Ascending aorta (tissue), 2 donors: ENCODE results near the gene VEPH1. TPM values are rescaled to one million over a fixed set of nuclear protein-coding genes. Genes with fewer than 3 reads are reported as not detected.

Experiments
- DNase-seq, 2 donors: peaks; one replicate each; pipeline ENCODE4 v3.0.0-alpha.2; 2019; ENCODE audit warnings: low spot score in 2 of 2
- H3K27ac ChIP-seq, 2 donors: fragments of 200-600 bp; sonication (generic); one replicate each; pipeline ENCODE4 v1.5.1; 2016 to 2017; ENCODE audit warnings: mild to moderate bottlenecking in 1 of 2
- H3K27me3 ChIP-seq: fragments of 200-600 bp; sonication (generic); one replicate; pipeline ENCODE4 v1.5.1; 2017
- H3K36me3 ChIP-seq, 2 donors: fragments of 200-600 bp; sonication (generic); one replicate each; pipeline ENCODE4 v1.5.1; 2016
- H3K4me1 ChIP-seq, 2 donors: fragments of 200-600 bp; sonication (generic); one replicate each; pipeline ENCODE4 v1.5.1; 2016 to 2017; ENCODE audit warnings: mild to moderate bottlenecking in 1 of 2
- H3K4me3 ChIP-seq, 2 donors: fragments of 200-600 bp; sonication (generic); one replicate each; pipeline ENCODE4 v1.5.1; 2016 to 2017; ENCODE audit warnings: mild to moderate bottlenecking in 1 of 2
- H3K9me3 ChIP-seq, 2 donors: fragments of 200-600 bp; sonication (generic); one replicate each; pipeline ENCODE4 v1.5.1; 2016
- CTCF ChIP-seq, 3 experiments: fragments of 200-600 bp in 2 of 3; fragments of 450-650 bp in 1 of 3; sonication (generic) in 2 of 3; IDR thresholded peaks; one replicate each; pipeline ENCODE4 v1.5.1; 2016 to 2019; ENCODE audit warnings: antibody characterized with exemption in 3 of 3, mild to moderate bottlenecking in 1 of 3, moderate library complexity in 1 of 3
- intact Hi-C: fragments of 100-400 bp; cut with DNase I; formaldehyde crosslinking; loops from one replicate; pipeline ENCODE4 v1.15.1; 2023
- total RNA-seq: library from RNA; depleted of rRNA; stranded (reverse); fragments of >200 nt; gene quantifications from one replicate; pipeline ENCODE4 v1.1.0, GENCODE V29; 2016

Gene VEPH1
- total RNA-seq, 1 donor from 2014 or later: 2.2 TPM

DNA sequence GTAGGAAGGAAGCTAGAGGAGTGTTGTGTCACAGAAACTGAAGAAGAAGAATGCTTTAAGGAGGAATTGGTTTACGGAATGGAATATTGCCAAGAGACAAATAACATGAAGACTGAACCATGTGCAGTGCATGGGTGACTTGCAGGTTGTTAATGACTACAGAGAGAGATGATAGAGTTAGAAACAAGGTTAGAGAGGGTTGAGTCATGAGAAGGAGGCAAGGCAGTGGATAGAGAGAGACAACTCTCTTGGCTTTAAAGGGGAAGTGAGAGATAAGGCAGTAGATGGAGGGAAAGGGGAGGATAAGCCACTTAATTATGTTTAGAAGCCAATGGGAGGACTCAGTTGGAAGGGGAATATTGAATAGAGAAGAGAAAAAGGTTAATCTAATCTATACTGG is 224.0 kb downstream of the VEPH1 start:
- H3K4me3 ChIP-seq: no peak overlapping the region

DNA sequence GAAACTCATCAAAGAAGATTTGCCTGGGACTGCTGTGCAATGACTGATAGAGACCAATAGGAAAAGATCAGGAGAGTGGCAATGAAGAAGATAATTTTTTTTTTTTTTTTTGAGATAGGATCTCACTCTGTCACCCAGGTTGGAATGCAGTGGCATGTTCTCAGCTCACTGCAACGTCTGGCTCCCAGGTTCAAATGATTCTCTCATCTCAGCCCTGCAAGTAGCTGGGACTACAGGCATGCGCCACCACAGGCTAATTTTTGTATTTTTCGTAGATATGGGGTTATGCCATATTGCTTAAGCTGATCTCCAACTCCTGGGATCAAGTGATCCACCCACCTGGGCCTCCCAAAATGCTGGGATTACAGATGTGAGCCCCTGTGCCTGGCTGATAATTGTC is 226.4 kb downstream of the VEPH1 start:
- Histone ChIP-seq H3K9me3 (no peaks in the 10 kb centered on the region), H3K4me3 (no peak overlapping the region), H3K27me3 (no peaks in the 10 kb centered on the region), H3K27ac (no peak overlapping the region), H3K36me3 (no peaks in the 10 kb centered on the region), H3K4me1 (no peaks in the 10 kb centered on the region)
- DNase-seq: no peak
- intact Hi-C loops: no loop called here
- TF ChIP-seq CTCF (IDR thresholded peaks at IDR 0.05): no peak

More for the DNA sequence above, 224.0 kb downstream of the VEPH1 start:
- intact Hi-C loops: no loop called here
- Histone ChIP-seq H3K9me3 (no peaks in the 10 kb centered on the region), H3K36me3 (no peaks in the 10 kb centered on the region), H3K27ac (no peak overlapping the region), H3K27me3 (no peaks in the 10 kb centered on the region), H3K4me1 (no peaks in the 10 kb centered on the region)
- DNase-seq: no peak
- TF ChIP-seq CTCF (IDR thresholded peaks at IDR 0.05): no peak

- no peak overlapping the region for H3K4me3 ChIP-seq
- H3K27me3 ChIP-seq: no peaks in the 10 kb centered on the region
- no peak overlapping the region for H3K27ac ChIP-seq
- intact Hi-C loops: no loop called here
- H3K36me3 ChIP-seq: no peaks in the 10 kb centered on the region
- H3K9me3 ChIP-seq: no peaks in the 10 kb centered on the region
- no peak for TF ChIP-seq CTCF (IDR thresholded peaks at IDR 0.05)
- H3K4me1 ChIP-seq: no peaks in the 10 kb centered on the region
- DNase-seq: no peak
These were observed 227.4 kb downstream of the VEPH1 start for GRCh38 chr3:157275832-157276231.

- intact Hi-C loops: no loop called here
- no peak for TF ChIP-seq CTCF (IDR thresholded peaks at IDR 0.05)
- Histone ChIP-seq H3K4me3 (no peak overlapping the region), H3K27me3 (no peaks in the 10 kb centered on the region), H3K4me1 (no peaks in the 10 kb centered on the region), H3K9me3 (no peaks in the 10 kb centered on the region), H3K36me3 (no peaks in the 10 kb centered on the region), H3K27ac (no peak overlapping the region)
- no peak for DNase-seq
These were observed 228.5 kb downstream of the VEPH1 start for GRCh38 chr3:157274644-157275137.

DNA sequence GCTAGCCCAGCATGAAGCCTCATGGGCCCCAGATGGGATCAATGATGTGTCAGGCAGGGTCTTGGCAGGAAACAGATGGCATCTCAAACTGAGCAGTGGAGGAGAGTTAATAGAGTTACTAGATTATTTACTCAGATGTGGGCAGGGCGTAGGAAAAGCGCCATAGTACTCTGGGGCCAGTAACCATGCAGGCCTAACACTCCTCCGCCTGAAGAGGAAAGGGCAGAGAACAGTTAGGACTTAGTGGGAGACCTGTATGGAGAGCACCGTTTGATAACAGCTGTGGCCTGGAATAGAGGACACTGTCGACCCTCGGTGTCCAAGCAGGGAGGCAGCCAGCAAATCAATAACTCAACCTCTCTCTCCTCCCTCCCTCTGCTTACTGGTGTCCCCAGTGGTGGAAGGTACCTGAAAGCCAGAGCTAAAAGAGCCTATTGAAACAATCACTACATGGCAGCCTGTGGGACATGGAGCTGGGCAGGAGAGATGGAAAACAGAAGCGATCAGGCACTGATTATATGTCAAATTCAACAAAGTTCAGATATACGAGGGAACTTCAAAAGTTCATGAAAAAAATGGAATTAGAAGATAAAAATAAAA is 231.8 kb downstream of the VEPH1 start:
- H3K4me1 ChIP-seq: no peaks in the 10 kb centered on the region
- H3K4me3 ChIP-seq: no peak overlapping the region
- no peaks in the 10 kb centered on the region for H3K27me3 ChIP-seq
- TF ChIP-seq CTCF (IDR thresholded peaks at IDR 0.05): no peak
- no peaks in the 10 kb centered on the region for H3K9me3 ChIP-seq
- DNase-seq: no peak
- no peak overlapping the region for H3K27ac ChIP-seq
- no peaks in the 10 kb centered on the region for H3K36me3 ChIP-seq
- intact Hi-C loops: no loop called here

GRCh38 chr3:157268026-157268425 is 235.2 kb downstream of the VEPH1 start:
- Histone ChIP-seq H3K36me3 (no peaks in the 10 kb centered on the region), H3K27me3 (no peaks in the 10 kb centered on the region), H3K9me3 (no peaks in the 10 kb centered on the region), H3K27ac (no peak overlapping the region), H3K4me3 (no peak overlapping the region), H3K4me1 (no peaks in the 10 kb centered on the region)
- intact Hi-C loops: no loop called here
- DNase-seq: no peak
- no peak for TF ChIP-seq CTCF (IDR thresholded peaks at IDR 0.05)
